AG09319 (cell line): ENCODE data around the gene PES1.
"Not testable (repeated sequence)": the region's sequence is repeated elsewhere in the genome, so short reads cannot be mapped to it uniquely, and the experiment has no call there.

ENCODE experiments used
- DNase-seq: peaks from one replicate; pipeline ENCODE4 v3.0.0-alpha.2; 2010; ENCODE audit warnings: low read depth; ENCODE audit errors: extremely low read depth
- TF ChIP-seq, protein P1 (sequence below): IDR thresholded peaks from 2 replicates; pipeline ENCODE4 v1.5.1; 2011; ENCODE audit warnings: low read depth, mild to moderate bottlenecking, inconsistent platforms, low read length, moderate library complexity

The PES1 gene

DNA sequence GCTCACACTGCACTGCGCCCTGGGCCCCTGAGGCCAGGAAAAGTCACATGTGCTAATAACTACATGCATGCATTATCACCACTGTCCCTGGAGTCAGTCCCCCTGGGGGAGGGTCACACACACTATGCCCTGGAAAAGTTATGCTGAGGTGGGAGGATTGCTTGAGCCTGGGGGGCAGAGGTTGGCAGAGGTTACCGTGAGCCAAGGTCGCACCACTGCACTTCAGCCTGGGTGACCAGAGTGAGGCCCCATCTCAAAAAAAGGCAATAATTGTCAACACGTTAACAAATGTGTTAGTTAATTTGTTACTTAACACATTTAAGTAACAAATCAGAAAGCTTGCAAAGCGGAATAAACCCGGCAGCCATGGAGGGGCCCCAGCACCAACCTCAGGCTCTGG lies 31.8 kb downstream of the PES1 start:
- TF ChIP-seq, protein P1, sequence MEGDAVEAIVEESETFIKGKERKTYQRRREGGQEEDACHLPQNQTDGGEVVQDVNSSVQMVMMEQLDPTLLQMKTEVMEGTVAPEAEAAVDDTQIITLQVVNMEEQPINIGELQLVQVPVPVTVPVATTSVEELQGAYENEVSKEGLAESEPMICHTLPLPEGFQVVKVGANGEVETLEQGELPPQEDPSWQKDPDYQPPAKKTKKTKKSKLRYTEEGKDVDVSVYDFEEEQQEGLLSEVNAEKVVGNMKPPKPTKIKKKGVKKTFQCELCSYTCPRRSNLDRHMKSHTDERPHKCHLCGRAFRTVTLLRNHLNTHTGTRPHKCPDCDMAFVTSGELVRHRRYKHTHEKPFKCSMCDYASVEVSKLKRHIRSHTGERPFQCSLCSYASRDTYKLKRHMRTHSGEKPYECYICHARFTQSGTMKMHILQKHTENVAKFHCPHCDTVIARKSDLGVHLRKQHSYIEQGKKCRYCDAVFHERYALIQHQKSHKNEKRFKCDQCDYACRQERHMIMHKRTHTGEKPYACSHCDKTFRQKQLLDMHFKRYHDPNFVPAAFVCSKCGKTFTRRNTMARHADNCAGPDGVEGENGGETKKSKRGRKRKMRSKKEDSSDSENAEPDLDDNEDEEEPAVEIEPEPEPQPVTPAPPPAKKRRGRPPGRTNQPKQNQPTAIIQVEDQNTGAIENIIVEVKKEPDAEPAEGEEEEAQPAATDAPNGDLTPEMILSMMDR = no peak
- no peak for DNase-seq

DNA sequence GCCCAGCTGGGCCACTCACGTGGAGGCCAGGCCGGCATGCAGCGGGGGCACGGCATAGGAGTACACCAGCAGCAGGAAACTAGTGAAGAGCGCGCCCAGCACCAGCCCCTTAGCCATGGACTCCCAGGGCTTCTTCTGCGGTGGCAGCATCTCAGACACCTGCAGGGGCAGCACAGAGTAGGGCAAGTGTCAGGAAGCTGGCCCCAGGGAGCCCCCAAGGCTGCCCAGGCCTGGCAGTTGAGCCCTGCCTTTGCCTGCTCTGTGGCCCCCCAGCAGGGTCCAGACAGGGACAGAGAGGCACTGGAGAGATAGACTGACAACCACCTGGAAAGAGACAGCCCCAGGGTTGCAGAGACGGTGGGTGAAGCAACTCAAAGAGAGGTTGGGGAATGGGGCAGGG lies 34.5 kb downstream of the PES1 start:
- TF ChIP-seq, protein P1 = no peak
- no peak for DNase-seq

DNA sequence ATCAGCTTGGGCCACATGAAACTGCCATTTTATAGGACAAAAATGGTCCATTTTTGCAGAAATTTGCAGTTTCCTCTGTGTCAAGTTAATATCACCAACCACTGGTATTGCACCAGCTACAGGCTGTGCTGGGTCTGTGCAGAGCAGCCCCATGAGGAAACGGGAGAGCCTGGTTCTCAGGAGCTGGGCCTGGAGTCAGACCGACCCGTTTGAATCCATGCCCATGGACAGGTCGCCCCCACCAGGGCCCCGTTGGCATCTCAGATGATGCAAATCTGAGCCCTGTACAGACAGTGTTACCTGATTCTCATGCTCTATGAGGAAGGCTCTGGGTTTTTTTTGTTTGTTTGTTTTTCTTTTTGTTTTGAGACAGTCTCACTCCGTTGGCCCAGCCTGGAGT lies 35.3 kb downstream of the PES1 start:
- no peak for DNase-seq
- TF ChIP-seq, protein P1 = no peak

DNA sequence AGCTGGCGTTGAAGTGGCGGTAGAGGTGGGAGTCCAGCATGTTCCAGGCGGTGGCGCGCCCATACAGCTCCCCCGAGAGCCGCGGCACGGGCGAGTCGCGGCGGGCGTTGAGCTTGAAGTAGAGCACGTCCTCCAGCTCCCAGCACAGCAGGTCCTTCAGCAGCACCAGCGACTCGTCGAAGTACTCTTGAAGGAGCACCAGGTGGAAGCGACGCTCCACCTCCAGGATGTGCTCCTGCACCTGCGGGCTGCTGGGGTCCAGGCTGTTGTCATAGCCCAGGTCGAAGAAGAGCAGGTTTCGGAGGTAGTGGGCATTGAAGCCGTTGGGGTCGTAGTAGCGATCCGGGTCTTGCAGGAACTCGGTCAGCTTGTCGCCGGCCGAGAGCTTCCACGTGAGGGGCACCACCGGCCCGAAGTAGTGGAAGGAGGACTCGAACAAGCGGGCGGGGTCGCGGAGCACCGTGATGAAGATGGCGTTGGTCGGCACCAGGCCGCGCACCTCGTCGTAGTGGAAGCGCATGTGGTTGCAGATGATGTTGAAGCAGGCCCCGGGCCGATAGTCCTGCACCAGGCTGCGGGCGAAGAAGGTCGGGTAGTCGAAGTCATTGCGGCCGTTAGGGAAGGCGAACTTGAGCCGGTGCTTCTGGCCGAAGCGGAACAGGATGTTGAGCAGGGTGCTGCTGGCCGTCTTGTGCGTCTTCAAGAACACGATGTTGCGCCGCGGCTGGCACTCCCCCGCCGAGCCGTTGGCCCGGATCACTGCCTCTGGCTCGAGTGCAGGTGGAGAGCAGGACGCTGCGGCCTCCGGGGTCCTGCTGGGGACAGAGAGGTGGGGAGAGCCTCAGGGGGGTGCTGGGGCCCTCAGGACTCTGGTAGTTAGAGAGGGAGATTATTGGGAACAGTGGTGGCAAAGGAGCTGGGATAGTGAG lies 36.2 kb downstream of the PES1 start:
- DNase-seq = no peak
- TF ChIP-seq, protein P1 = no peak

DNA sequence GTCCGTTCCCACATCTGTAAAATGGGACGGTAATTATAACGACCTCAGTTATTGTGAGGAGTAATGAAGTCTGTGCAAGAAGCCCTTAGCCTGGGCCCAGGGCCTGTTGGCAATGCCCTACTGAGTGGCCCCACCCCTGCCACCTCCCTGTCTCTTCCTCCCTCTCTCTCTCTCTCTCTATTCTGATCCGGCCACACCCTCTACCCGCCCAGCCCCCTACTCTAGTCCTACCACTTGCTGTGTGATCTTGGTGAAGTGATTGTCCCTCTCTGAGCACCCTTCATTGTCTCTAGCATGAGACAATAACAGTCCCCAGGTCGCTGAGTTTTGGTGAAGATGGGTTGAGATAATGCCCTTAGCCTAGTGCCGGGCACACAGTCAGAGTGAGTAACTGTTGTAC lies 37.7 kb downstream of the PES1 start:
- TF ChIP-seq, protein P1 = no peak
- DNase-seq = no peak

DNA sequence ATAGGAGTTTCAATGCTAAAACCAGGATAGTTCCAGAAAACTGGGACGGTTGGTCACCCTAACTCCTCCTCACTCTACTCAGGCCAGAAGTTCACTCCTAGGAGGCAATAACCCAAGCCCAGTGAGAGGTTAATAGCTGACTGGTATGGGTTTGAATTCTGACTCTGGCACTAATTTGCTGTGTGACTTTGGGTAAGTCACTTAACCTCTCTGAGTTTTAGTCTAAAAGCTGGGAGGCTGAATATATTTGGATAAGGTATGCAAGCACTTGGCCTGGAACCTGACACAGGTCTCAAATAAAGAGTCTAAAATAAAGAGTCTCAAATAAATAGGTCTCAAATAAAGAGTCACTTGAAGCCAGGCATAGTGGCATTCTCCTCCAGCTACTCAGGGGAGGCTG lies 39.0 kb downstream of the PES1 start:
- no peak for DNase-seq
- TF ChIP-seq, protein P1 = no peak

DNA sequence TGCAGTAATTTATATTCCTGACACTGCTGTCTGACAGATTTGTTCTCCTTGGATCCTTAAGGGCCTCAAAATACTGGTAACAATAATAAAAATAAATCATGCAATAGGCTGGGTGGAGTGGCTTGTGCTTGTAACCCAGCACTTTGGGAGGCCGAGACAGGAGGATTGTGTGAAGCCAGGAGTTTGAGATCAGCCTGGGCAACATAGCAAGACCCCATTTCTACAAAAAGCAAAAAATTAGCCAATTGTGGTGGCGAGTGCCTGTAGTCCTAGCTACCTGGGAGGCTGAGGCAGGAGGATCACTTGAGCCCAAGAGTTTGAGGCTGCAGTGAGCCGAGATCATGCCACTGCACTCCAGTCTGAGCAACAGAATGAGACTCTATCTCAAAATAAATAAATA lies 39.9 kb downstream of the PES1 start:
- DNase-seq = not testable (repeated sequence)

DNA sequence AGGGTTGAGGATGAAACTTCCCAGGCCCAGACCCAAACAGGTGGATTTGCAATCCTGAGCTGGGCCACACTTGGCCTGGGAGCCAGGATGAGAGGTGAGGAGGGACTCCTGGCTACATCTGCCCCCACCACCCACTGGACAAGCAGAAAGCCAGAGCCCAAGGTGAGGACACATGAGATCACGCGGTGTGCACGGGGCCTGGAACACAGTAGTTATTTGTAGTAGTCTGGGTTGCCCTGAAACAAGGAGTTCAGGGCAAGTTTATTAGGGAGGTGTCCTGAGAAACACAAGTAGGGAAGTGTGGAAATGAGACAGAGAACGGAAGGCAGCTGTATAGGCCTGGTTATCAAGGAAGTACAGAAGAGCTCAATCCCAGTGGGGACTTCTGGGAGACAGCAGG lies 44.5 kb downstream of the PES1 start:
- TF ChIP-seq, protein P1 = no peak
- no peak for DNase-seq
